Ishikawa (cell line): ENCODE data around the gene FAU.

Experiments used
- CEBPB ChIP-seq: IDR thresholded peaks from 2 replicates; pipeline ENCODE4 v1.6.1; 2012
- CREB1 ChIP-seq: IDR thresholded peaks from 2 replicates; pipeline ENCODE4 v1.6.1; 2012; ENCODE audit warnings: low read depth
- EGR1 ChIP-seq: IDR thresholded peaks from 2 replicates; pipeline ENCODE4 v1.6.1; 2012
- EP300 ChIP-seq: IDR thresholded peaks from 2 replicates; pipeline ENCODE4 v1.6.1; 2012; ENCODE audit warnings: borderline replicate concordance
- FOXM1 ChIP-seq: IDR thresholded peaks from 2 replicates; pipeline ENCODE4 v1.6.1; 2012; ENCODE audit warnings: low read depth, borderline replicate concordance
- NFIC ChIP-seq: IDR thresholded peaks from 2 replicates; pipeline ENCODE4 v1.6.1; 2012
- RAD21 ChIP-seq: IDR thresholded peaks from 2 replicates; pipeline ENCODE4 v1.6.1; 2012; ENCODE audit warnings: low read depth
- REST ChIP-seq: IDR thresholded peaks from 2 replicates; pipeline ENCODE4 v1.6.1; 2012; ENCODE audit warnings: low read depth, mild to moderate bottlenecking
- TAF1 ChIP-seq: IDR thresholded peaks from 2 replicates; pipeline ENCODE4 v1.6.1; 2012; ENCODE audit warnings: low read depth, mild to moderate bottlenecking
- TCF12 ChIP-seq: IDR thresholded peaks from 2 replicates; pipeline ENCODE4 v1.6.1; 2012; ENCODE audit warnings: low read depth
- TEAD4 ChIP-seq: IDR thresholded peaks from 2 replicates; pipeline ENCODE4 v1.6.1; 2012
- YY1 ChIP-seq: IDR thresholded peaks from 2 replicates; pipeline ENCODE4 v1.6.1; 2012; ENCODE audit warnings: low read depth
- ZBTB7A ChIP-seq: IDR thresholded peaks from 2 replicates; pipeline ENCODE4 v1.6.1; 2012; ENCODE audit warnings: low read depth
- TF ChIP-seq, protein P1 (sequence below): IDR thresholded peaks from 2 replicates; pipeline ENCODE4 v1.6.1; 2012
- TF ChIP-seq, protein P2 (sequence below): IDR thresholded peaks from 2 replicates; pipeline ENCODE4 v1.6.1; 2012

FAU gene

GRCh38 chr11:65109231-65110198 is 12.4 kb downstream of the FAU start:
- TF ChIP-seq TEAD4, result no peak
- no peak for TF ChIP-seq ZBTB7A
- TF ChIP-seq TCF12, result no peak
- TF ChIP-seq CREB1, result no peak
- no peak for TF ChIP-seq REST
- TF ChIP-seq, protein P1, sequence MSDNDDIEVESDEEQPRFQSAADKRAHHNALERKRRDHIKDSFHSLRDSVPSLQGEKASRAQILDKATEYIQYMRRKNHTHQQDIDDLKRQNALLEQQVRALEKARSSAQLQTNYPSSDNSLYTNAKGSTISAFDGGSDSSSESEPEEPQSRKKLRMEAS, result no peak
- no peak for TF ChIP-seq EP300
- no peak for TF ChIP-seq TAF1
- TF ChIP-seq EGR1, result no peak
- no peak for TF ChIP-seq YY1
- TF ChIP-seq FOXM1, result no peak
- no peak for TF ChIP-seq NFIC
- TF ChIP-seq, protein P2, sequence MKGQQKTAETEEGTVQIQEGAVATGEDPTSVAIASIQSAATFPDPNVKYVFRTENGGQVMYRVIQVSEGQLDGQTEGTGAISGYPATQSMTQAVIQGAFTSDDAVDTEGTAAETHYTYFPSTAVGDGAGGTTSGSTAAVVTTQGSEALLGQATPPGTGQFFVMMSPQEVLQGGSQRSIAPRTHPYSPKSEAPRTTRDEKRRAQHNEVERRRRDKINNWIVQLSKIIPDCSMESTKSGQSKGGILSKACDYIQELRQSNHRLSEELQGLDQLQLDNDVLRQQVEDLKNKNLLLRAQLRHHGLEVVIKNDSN, result no peak
- no peak for TF ChIP-seq CEBPB
- no peak for TF ChIP-seq RAD21

DNA sequence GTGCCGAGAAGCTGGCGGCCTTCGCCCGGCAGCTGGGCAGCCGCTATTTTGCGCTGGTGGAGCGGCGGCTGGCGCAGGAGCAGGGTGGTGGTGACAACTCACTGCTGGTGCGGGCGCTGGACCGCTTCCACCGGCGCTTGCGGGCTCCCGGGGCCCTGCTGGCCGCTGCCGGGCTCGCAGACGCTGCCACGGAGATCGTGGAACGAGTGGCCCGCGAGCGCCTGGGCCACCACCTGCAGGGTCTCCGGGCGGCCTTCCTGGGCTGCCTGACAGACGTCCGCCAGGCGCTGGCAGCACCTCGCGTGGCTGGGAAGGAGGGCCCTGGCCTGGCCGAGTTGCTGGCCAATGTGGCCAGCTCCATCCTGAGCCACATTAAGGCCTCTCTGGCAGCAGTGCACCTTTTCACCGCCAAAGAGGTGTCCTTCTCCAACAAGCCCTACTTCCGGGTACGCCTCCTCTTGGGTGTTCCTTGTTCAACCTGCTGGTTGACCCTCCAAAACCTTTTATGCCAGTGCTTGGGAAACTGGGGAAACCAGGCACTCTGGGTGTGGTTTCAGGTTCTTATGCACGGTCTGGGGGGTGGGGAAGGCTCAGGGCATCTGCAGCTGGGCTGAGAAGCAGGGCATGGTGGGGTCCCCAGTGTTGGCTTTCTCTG is 13.3 kb downstream of the FAU start:
- TF ChIP-seq CEBPB, result no peak
- TF ChIP-seq NFIC, result no peak
- TF ChIP-seq REST, result no peak
- TF ChIP-seq EGR1, result no peak
- no peak for TF ChIP-seq EP300
- TF ChIP-seq, protein P2, result no peak
- no peak for TF ChIP-seq TAF1

DNA sequence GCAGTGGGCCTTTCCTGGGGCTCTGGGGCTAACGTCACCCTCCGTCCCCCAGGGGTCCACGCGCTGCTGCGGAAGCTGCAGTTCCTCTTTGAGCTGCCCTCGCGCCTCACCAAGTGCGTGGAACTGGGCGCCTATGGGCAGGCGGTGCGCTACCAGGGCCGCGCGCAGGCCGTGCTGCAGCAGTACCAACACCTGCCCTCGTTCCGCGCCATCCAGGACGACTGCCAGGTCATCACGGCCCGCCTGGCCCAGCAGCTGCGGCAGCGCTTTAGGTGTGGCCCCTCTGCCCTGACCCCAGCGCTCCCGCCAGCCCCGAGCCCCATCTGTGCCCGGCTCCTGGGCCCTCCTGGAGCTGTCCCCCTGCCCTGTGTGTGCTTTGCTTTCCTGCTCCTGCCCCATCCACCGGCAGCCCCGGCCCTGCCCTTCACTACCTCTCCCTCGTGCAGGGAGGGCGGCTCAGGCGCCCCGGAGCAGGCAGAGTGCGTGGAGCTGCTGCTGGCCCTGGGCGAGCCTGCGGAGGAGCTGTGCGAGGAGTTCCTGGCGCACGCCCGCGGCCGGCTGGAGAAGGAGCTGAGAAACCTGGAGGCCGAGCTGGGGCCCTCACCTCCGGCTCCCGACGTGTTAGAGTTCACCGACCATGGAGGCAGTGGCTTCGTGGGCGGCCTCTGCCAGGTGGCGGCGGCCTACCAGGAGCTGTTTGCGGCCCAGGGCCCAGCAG is 14.0 kb downstream of the FAU start:
- TF ChIP-seq YY1 (no peak), TCF12 (no peak), ZBTB7A (no peak), EP300 (no peak), CEBPB (no peak)

DNA sequence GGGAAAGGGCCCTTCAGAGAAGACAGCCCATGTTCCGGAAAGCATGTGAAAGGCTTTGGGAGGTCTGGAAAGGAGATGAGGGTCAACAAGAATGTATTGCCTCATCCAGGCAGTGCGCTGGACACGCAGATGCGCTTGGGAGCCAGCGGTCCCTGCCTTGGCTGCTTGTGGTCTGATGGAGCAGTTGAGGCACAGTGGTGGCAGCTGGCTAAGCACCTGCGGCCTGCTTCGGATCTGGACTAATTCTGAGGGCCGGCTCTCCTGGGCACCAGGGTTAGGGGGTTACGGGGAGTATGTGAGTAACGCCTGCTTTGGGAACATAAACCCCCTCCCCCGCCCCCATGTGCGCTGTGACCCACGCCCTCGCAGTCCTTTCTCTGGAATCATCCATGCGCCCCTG is 14.9 kb downstream of the FAU start:
- no peak for TF ChIP-seq REST
